HepG2 (cell line): Measurements from ENCODE around the gene ACTN4. TPM values are rescaled to one million over a fixed set of nuclear protein-coding genes. Genes with fewer than 3 reads are reported as not detected.

Source experiments
- ESRRA ChIP-seq: sonication (generic); formaldehyde crosslinking; IDR thresholded peaks from 2 replicates; pipeline ENCODE4 v1.5.1; 2020; ENCODE audit warnings: mild to moderate bottlenecking, low read depth, missing genetic modification reagents
- FOSL2 ChIP-seq: sonication (generic); formaldehyde crosslinking; IDR thresholded peaks from 2 replicates; pipeline ENCODE4 v1.4.0; 2020; ENCODE audit warnings: missing genetic modification reagents
- HMG20A ChIP-seq: IDR thresholded peaks from 2 replicates; pipeline ENCODE4 v1.6.1; 2016; ENCODE audit warnings: borderline replicate concordance
- RELA ChIP-seq: sonication (generic); formaldehyde crosslinking; IDR thresholded peaks from 2 replicates; pipeline ENCODE4 v1.4.0; 2020; ENCODE audit warnings: missing genetic modification reagents
- SAFB2 ChIP-seq: sonication (generic); formaldehyde crosslinking; IDR thresholded peaks from 2 replicates; pipeline ENCODE4 v1.5.1; 2020; ENCODE audit warnings: missing genetic modification reagents, low read depth, mild to moderate bottlenecking, borderline replicate concordance
- YY1 ChIP-seq: IDR thresholded peaks from 2 replicates; pipeline ENCODE4 v1.6.1; 2011; ENCODE audit warnings: low read length, low read depth, moderate library complexity, mild to moderate bottlenecking; ENCODE audit not compliant: insufficient read depth, insufficient replicate concordance
- ZFP1 ChIP-seq: IDR thresholded peaks from 2 replicates; pipeline ENCODE4 v1.6.1; 2016
- ZNF383 ChIP-seq: sonication (generic); formaldehyde crosslinking; IDR thresholded peaks from 2 replicates; pipeline ENCODE4 v1.4.0; 2020; ENCODE audit warnings: missing genetic modification reagents, mild to moderate bottlenecking, borderline replicate concordance
- ZNF746 ChIP-seq: sonication (generic); formaldehyde crosslinking; IDR thresholded peaks from 2 replicates; pipeline ENCODE4 v1.8.0; 2022; ENCODE audit warnings: mild to moderate bottlenecking, missing genetic modification reagents
- ZNF749 ChIP-seq: sonication (generic); formaldehyde crosslinking; IDR thresholded peaks from 2 replicates; pipeline ENCODE4 v1.8.0; 2022; ENCODE audit warnings: mild to moderate bottlenecking, missing genetic modification reagents, moderate library complexity, borderline replicate concordance
- ZNF780A ChIP-seq: sonication (generic); formaldehyde crosslinking; IDR thresholded peaks from 2 replicates; pipeline ENCODE4 v1.8.0; 2022; ENCODE audit warnings: mild to moderate bottlenecking, missing genetic modification reagents, moderate library complexity
- ZNF790 ChIP-seq: sonication (generic); formaldehyde crosslinking; IDR thresholded peaks from 2 replicates; pipeline ENCODE4 v1.8.0; 2022; ENCODE audit warnings: missing genetic modification reagents, mild to moderate bottlenecking, borderline replicate concordance
- ZZZ3 ChIP-seq: sonication (generic); formaldehyde crosslinking; IDR thresholded peaks from 2 replicates; pipeline ENCODE4 v1.4.0; 2020; ENCODE audit warnings: missing genetic modification reagents, mild to moderate bottlenecking, borderline replicate concordance
- polyA plus RNA-seq, 8 experiments: library from polyadenylated mRNA; depleted of rRNA in 3 of 8; stranded (reverse) in 7 of 8; unstranded in 1 of 8; fragments of >200 nt; fragmentation: Illumina TruSeq in 4 of 8; extraction: Trizol in 4 of 8; gene quantifications; 2 replicates each; pipeline versions ENCODE4 v1.2.1 to v1.2.3, GENCODE V29; 2011 to 2016; ENCODE audit warnings: low read depth in 4 of 8, missing spikeins in 1 of 8, mixed read lengths in 1 of 8; ENCODE audit not compliant: insufficient read depth in 1 of 8
- total RNA-seq, 5 experiments: library from RNA; depleted of rRNA; stranded (reverse); fragments of >200 nt; fragmentation: Illumina TruSeq; extraction: Trizol; gene quantifications; 2 replicates each; pipeline ENCODE4 v1.2.3, GENCODE V29; 2016; ENCODE audit warnings: low read depth in 1 of 5
- TF ChIP-seq, protein P1 (sequence below): IDR thresholded peaks from 2 replicates; pipeline ENCODE4 v1.6.1; 2016; ENCODE audit warnings: missing compliant biosample characterization, missing genetic modification reagents, borderline replicate concordance
- TF ChIP-seq, protein P2 (sequence below): sonication (generic); formaldehyde crosslinking; IDR thresholded peaks from 2 replicates; pipeline ENCODE4 v1.4.0; 2020; ENCODE audit warnings: mild to moderate bottlenecking, low read depth, missing genetic modification reagents
- TF ChIP-seq, protein P3 (sequence below): sonication (generic); formaldehyde crosslinking; IDR thresholded peaks from 2 replicates; pipeline ENCODE4 v1.5.0; 2020; ENCODE audit warnings: mild to moderate bottlenecking, missing genetic modification reagents, borderline replicate concordance
- TF ChIP-seq, protein P4 (sequence below): IDR thresholded peaks from 2 replicates; pipeline ENCODE4 v1.6.1; 2016
- TF ChIP-seq, protein P5 (sequence below): sonication (generic); formaldehyde crosslinking; IDR thresholded peaks from 2 replicates; pipeline ENCODE4 v1.5.0; 2020; ENCODE audit warnings: mild to moderate bottlenecking, missing genetic modification reagents
- TF ChIP-seq, protein P6 (sequence below): sonication (generic); formaldehyde crosslinking; IDR thresholded peaks from 2 replicates; pipeline ENCODE4 v1.4.0; 2020; ENCODE audit warnings: mild to moderate bottlenecking, missing genetic modification reagents, borderline replicate concordance

The ACTN4 gene
- total and polyA plus RNA-seq, 2 of the 13 experiments (the other 11 are each of a cell fraction or from before 2014, with no cell fraction given) = 171 to 192 TPM

DNA sequence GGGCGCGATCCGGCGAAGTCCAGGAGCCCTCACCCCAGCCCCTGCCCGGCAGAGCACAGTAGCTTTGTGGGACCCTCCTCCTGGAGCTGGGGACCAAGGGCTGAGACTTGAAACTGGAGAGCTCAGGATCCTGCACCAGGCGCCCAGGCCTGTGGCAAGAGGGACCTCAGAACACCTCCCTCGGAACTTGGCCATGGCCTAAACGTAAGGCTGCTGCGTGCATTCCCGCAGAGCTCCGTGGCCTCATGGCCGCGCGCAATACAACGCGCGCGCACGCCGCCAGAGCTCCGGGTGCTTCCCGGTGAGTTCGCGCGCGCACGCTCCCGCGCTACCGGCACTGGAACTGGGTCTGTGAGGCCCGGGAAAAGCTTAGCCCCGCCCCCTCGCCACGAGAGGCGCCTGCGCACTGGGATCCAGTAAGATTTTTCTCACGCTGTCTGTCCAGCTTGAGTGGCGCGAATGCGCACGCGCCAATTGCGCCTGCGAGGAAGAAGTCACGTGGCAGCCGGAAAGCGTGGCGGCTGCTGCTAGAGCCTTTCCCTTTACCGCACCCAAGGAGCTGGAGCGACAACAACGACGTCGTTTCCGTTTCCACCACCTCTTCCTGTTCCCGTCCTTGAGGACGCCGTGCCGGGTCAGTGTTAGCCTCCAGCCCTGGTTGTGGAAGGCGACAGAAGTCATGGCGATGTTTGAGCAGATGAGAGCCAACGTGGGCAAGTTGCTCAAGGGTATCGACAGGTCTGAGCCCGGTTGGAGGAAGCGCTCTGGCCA is 28.7 kb upstream of the ACTN4 start, which contains the start of gene EIF3K (continued):
- TF ChIP-seq YY1 (no peak), ESRRA (CRISPR knock-in tag) (no peak), ZNF780A (no peak), HMG20A (CRISPR knock-in tag) (no peak; the same call in 1 of the 2 replicates), ZNF383 (CRISPR knock-in tag) (no peak), ZZZ3 (CRISPR knock-in tag) (no peak; the same call in 1 of the 2 replicates), ZNF749 (CRISPR knock-in tag) (peak; percentile 56; the same call in 1 of the 2 replicates), ZNF790 (CRISPR knock-in tag) (no peak), SAFB2 (CRISPR knock-in tag) (no peak; the same call in 1 of the 2 replicates), ZNF746 (CRISPR knock-in tag) (0 out of 2 replicates have a peak, but pooled peaks have one; percentile 35), ZFP1 (CRISPR knock-in tag) (no peak; the same call in 1 of the 2 replicates), FOSL2 (CRISPR knock-in tag) (peak; percentile 1; the same call in 1 of the 2 replicates), RELA (0 out of 2 replicates have a peak, but pooled peaks have one; percentile 16)
- TF ChIP-seq, protein P1, sequence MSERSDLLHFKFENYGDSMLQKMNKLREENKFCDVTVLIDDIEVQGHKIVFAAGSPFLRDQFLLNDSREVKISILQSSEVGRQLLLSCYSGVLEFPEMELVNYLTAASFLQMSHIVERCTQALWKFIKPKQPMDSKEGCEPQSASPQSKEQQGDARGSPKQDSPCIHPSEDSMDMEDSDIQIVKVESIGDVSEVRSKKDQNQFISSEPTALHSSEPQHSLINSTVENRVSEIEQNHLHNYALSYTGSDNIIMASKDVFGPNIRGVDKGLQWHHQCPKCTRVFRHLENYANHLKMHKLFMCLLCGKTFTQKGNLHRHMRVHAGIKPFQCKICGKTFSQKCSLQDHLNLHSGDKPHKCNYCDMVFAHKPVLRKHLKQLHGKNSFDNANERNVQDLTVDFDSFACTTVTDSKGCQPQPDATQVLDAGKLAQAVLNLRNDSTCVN (CRISPR knock-in tag) = no peak; the same call in 1 of the 2 replicates
- TF ChIP-seq, protein P2, sequence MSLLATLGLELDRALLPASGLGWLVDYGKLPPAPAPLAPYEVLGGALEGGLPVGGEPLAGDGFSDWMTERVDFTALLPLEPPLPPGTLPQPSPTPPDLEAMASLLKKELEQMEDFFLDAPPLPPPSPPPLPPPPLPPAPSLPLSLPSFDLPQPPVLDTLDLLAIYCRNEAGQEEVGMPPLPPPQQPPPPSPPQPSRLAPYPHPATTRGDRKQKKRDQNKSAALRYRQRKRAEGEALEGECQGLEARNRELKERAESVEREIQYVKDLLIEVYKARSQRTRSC (CRISPR knock-in tag) = no peak
- TF ChIP-seq, protein P3, sequence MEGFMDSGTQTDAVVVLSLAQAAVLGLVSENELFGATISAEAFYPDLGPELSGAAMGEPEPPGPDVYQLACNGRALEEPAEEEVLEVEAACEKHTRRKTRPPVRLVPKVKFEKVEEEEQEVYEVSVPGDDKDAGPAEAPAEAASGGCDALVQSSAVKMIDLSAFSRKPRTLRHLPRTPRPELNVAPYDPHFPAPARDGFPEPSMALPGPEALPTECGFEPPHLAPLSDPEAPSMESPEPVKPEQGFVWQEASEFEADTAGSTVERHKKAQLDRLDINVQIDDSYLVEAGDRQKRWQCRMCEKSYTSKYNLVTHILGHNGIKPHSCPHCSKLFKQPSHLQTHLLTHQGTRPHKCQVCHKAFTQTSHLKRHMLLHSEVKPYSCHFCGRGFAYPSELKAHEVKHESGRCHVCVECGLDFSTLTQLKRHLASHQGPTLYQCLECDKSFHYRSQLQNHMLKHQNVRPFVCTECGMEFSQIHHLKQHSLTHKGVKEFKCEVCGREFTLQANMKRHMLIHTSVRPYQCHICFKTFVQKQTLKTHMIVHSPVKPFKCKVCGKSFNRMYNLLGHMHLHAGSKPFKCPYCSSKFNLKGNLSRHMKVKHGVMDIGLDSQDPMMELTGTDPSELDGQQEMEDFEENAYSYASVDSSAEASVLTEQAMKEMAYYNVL (CRISPR knock-in tag) = no peak
- TF ChIP-seq, protein P4, sequence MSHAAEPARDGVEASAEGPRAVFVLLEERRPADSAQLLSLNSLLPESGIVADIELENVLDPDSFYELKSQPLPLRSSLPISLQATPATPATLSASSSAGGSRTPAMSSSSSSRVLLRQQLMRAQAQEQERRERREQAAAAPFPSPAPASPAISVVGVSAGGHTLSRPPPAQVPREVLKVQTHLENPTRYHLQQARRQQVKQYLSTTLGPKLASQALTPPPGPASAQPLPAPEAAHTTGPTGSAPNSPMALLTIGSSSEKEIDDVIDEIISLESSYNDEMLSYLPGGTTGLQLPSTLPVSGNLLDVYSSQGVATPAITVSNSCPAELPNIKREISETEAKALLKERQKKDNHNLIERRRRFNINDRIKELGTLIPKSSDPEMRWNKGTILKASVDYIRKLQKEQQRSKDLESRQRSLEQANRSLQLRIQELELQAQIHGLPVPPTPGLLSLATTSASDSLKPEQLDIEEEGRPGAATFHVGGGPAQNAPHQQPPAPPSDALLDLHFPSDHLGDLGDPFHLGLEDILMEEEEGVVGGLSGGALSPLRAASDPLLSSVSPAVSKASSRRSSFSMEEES (CRISPR knock-in tag) = peak; percentile 86
- TF ChIP-seq, protein P5, sequence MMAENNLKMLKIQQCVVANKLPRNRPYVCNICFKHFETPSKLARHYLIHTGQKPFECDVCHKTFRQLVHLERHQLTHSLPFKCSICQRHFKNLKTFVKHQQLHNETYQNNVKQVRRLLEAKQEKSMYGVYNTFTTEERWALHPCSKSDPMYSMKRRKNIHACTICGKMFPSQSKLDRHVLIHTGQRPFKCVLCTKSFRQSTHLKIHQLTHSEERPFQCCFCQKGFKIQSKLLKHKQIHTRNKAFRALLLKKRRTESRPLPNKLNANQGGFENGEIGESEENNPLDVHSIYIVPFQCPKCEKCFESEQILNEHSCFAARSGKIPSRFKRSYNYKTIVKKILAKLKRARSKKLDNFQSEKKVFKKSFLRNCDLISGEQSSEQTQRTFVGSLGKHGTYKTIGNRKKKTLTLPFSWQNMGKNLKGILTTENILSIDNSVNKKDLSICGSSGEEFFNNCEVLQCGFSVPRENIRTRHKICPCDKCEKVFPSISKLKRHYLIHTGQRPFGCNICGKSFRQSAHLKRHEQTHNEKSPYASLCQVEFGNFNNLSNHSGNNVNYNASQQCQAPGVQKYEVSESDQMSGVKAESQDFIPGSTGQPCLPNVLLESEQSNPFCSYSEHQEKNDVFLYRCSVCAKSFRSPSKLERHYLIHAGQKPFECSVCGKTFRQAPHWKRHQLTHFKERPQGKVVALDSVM = no peak
- TF ChIP-seq, protein P6, sequence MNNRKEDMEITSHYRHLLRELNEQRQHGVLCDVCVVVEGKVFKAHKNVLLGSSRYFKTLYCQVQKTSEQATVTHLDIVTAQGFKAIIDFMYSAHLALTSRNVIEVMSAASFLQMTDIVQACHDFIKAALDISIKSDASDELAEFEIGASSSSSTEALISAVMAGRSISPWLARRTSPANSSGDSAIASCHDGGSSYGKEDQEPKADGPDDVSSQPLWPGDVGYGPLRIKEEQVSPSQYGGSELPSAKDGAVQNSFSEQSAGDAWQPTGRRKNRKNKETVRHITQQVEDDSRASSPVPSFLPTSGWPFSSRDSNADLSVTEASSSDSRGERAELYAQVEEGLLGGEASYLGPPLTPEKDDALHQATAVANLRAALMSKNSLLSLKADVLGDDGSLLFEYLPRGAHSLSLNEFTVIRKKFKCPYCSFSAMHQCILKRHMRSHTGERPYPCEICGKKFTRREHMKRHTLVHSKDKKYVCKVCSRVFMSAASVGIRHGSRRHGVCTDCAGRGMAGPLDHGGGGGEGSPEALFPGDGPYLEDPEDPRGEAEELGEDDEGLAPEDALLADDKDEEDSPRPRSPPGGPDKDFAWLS (CRISPR knock-in tag) = no peak
